Panc1 (cell line): ENCODE results near the gene MIPOL1.

ENCODE experiments used
- CTCF ChIP-seq: fragments of 450-650 bp; IDR thresholded peaks from 2 replicates; pipeline ENCODE4 v1.5.1; 2017; ENCODE audit warnings: mild to moderate bottlenecking
- POLR2AphosphoS5 ChIP-seq: IDR thresholded peaks from 2 replicates; pipeline ENCODE4 v1.6.1; 2012; ENCODE audit warnings: mild to moderate bottlenecking, low read depth, low read length, moderate library complexity
- REST ChIP-seq, 2 experiments: IDR thresholded peaks; 2 replicates each; pipeline ENCODE4 v1.6.1; 2011 to 2012; ENCODE audit warnings: low read depth in 2 of 2, control low read depth in 1 of 2, low read length in 1 of 2, mild to moderate bottlenecking in 1 of 2, moderate library complexity in 1 of 2; ENCODE audit not compliant: insufficient read depth in 1 of 2
- TCF7L2 ChIP-seq: IDR thresholded peaks from 2 replicates; pipeline ENCODE4 v1.6.1; 2011; ENCODE audit warnings: mild to moderate bottlenecking, low read depth, low read length, inconsistent platforms

- TF ChIP-seq REST (IDR thresholded peaks at IDR 0.05; ENCODE audit: insufficient read depth in 1 of 2, low read depth in 2 of 2, low read length in 1 of 2) (no peak), CTCF (no peak), POLR2AphosphoS5 (no peak), TCF7L2 (no peak)
Measured at GRCh38 chr14:37551119-37551518, 353.4 kb downstream of the MIPOL1 start.
